Astrocyte of the cerebellum (primary cell): Measurements from ENCODE around the gene GALK2.

Experiments used
- DNase-seq: peaks from one replicate; pipeline ENCODE4 v3.0.0-alpha.2; 2011; ENCODE audit warnings: low read depth
- H3K4me3 ChIP-seq: 2 replicates; pipeline ENCODE4 v1.5.1; 2011; ENCODE audit warnings: mild to moderate bottlenecking, low read depth, low read length, moderate library complexity
- CTCF ChIP-seq: IDR thresholded peaks from 2 replicates; pipeline ENCODE4 v1.5.1; 2012; ENCODE audit warnings: low read length, low read depth, moderate library complexity, mild to moderate bottlenecking; ENCODE audit errors: missing control alignments
- in situ Hi-C: cut with HindIII; loops from 2 replicates; pipeline ENCODE4 v1.10.0; 2017; ENCODE audit warnings: low sequenced_read_pairs

Gene GALK2

GRCh38 chr15:49379996-49380395, 209.9 kb downstream of the GALK2 start:
- in situ Hi-C loops = no loop called here
- H3K4me3 ChIP-seq = no peak overlapping the region
- DNase-seq = no peak
- no peak for TF ChIP-seq CTCF

GRCh38 chr15:49380912-49381311, 210.9 kb downstream of the GALK2 start:
- no peak for TF ChIP-seq CTCF
- in situ Hi-C loops = no loop called here
- no peak overlapping the region for H3K4me3 ChIP-seq
- DNase-seq = no peak
